Measurements from ENCODE around the gene CRNKL1. TPM values are rescaled to one million over a fixed set of nuclear protein-coding genes. Genes with fewer than 3 reads are reported as not detected.

Gene CRNKL1
- total and polyA plus RNA-seq, 2 of the 4 experiments (the other 2 are of a cell fraction): 7.4 to 20.1 TPM

GRCh38 chr20:20063941-20064702, 11.9 kb upstream of the CRNKL1 start:
- CTCF ChIA-PET: no interaction called here
- Histone ChIP-seq H3K23ac (ENCODE audit: low read depth, low read length) (no peak overlapping the region), H3K4me1 (ENCODE audit: control insufficient read depth, insufficient read depth, low read length) (no peaks in the 10 kb centered on the region), H2AK5ac (ENCODE audit: low read depth, low read length) (no peak overlapping the region), H3K4ac (ENCODE audit: low read depth, low read length) (no peak overlapping the region), H3K4me3 (ENCODE audit: insufficient read depth, low read depth, low read length) (no peak overlapping the region), H3K56ac (ENCODE audit: extremely low read depth, insufficient read depth, low read length) (no peak overlapping the region), H3K18ac (ENCODE audit: low read depth, low read length) (no peak overlapping the region), H2BK120ac (ENCODE audit: low read depth, low read length) (no peak overlapping the region), H3K27me3 (ENCODE audit: control insufficient read depth, insufficient read depth, low read length) (peaks cover 12% of the 10 kb centered on the region), H3K9me3 (ENCODE audit: control insufficient read depth, insufficient read depth, low read length) (no peaks in the 10 kb centered on the region), H4K8ac (ENCODE audit: low read depth in 2 of 2, low read length in 2 of 2) (no peak overlapping the region), H2AK9ac (replicated peaks; ENCODE audit: low read depth, low read length, poor library complexity) (no peak overlapping the region), H2AFZ (replicated peaks; ENCODE audit: low read length, poor library complexity) (no peak overlapping the region), H2BK15ac (ENCODE audit: low read depth, low read length) (no peak overlapping the region), H4K5ac (ENCODE audit: low read depth, low read length) (no peak overlapping the region), H2BK20ac (ENCODE audit: low read depth, low read length) (no peak overlapping the region), H3K9ac (ENCODE audit: low read depth, low read length) (no peak overlapping the region), H4K91ac (ENCODE audit: insufficient read depth, low read depth, low read length) (no peak overlapping the region), H4K20me1 (ENCODE audit: insufficient read depth, low read length) (no peaks in the 10 kb centered on the region), H3K9me1 (ENCODE audit: insufficient read depth, low read length) (no peaks in the 10 kb centered on the region; the same call in 1 of the 2 replicates), H3K4me2 (ENCODE audit: low read depth, low read length) (no peak overlapping the region), H3K14ac (replicated peaks; ENCODE audit: low read depth, low read length) (no peak overlapping the region), H3K79me1 (ENCODE audit: low read depth in 1 of 2, low read length in 2 of 2) (no peaks in the 10 kb centered on the region), H3K27ac (ENCODE audit: insufficient read depth, low read length) (no peak overlapping the region), H3K36me3 (ENCODE audit: control insufficient read depth, insufficient read depth, low read length) (no peaks in the 10 kb centered on the region), H2BK5ac (ENCODE audit: low read depth, low read length, poor library complexity, severe bottlenecking) (no peak overlapping the region)
- in situ Hi-C loops (cut with MboI; ENCODE audit: low sequenced_read_pairs) (no loop called here), intact Hi-C loops (cut with micrococcal nuclease) (no loop called here), dilution Hi-C loops (cut with HindIII; ENCODE audit: low sequenced_read_pairs, unreplicated experiment) (no loop called here)
- no peak for TF ChIP-seq CTCF (conservative IDR thresholded peaks at IDR 0.05; ENCODE audit: low read depth, low read length)
- TF ChIP-seq NFE2L2 (IDR thresholded peaks at IDR 0.05; ENCODE audit: low read depth, low read length): no peak
- no peak for TF ChIP-seq MXI1 (IDR thresholded peaks at IDR 0.05; ENCODE audit: borderline replicate concordance, low read depth, low read length)
- TF ChIP-seq, protein P1, sequence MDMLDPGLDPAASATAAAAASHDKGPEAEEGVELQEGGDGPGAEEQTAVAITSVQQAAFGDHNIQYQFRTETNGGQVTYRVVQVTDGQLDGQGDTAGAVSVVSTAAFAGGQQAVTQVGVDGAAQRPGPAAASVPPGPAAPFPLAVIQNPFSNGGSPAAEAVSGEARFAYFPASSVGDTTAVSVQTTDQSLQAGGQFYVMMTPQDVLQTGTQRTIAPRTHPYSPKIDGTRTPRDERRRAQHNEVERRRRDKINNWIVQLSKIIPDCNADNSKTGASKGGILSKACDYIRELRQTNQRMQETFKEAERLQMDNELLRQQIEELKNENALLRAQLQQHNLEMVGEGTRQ (IDR thresholded peaks at IDR 0.05; ENCODE audit: low read depth, low read length): no peak
- TF ChIP-seq FOS (IDR thresholded peaks at IDR 0.05; ENCODE audit: low read depth, low read length): no peak
- no peak for TF ChIP-seq CEBPB (IDR thresholded peaks at IDR 0.05; ENCODE audit: low read depth, low read length)
- no peak for TF ChIP-seq CHD1 (IDR thresholded peaks at IDR 0.05; ENCODE audit: low read depth, low read length)
- no peak for TF ChIP-seq MAZ (IDR thresholded peaks at IDR 0.05; ENCODE audit: borderline replicate concordance, low read depth, low read length)
- TF ChIP-seq BHLHE40 (IDR thresholded peaks at IDR 0.05; ENCODE audit: low read depth, low read length): no peak
- TF ChIP-seq POLR2A (IDR thresholded peaks at IDR 0.05; ENCODE audit: low read depth, low read length): no peak
- no peak for TF ChIP-seq ELK1 (IDR thresholded peaks at IDR 0.05; ENCODE audit: borderline replicate concordance, low read depth, low read length)
- TF ChIP-seq SMC3 (IDR thresholded peaks at IDR 0.05; ENCODE audit: low read depth, low read length): no peak
- TF ChIP-seq RAD21 (IDR thresholded peaks at IDR 0.05; ENCODE audit: low read length): no peak
- TF ChIP-seq RCOR1 (IDR thresholded peaks at IDR 0.05; ENCODE audit: insufficient replicate concordance, low read length): no peak
- no peak for TF ChIP-seq RFX5 (IDR thresholded peaks at IDR 0.05; ENCODE audit: low read depth, low read length)
- TF ChIP-seq MAFK (IDR thresholded peaks at IDR 0.05; ENCODE audit: low read depth, low read length): no peak
- ATAC-seq (ENCODE audit: low read depth) (no peak), DNase-seq (no peak)
- POLR2A ChIA-PET (ENCODE audit: unreplicated experiment): no interaction called here
- 76% methylated on average over 6 of the region's 12 CpGs; no CpG with 5 or more reads in 1 of the 2 experiments for WGBS, 2 experiments (ENCODE audit: extremely low coverage in 2 of 2, insufficient read length in 1 of 2)
- no TSS peak for BruUV-seq (replicated peaks)
